Astrocyte of the cerebellum (primary cell): ENCODE data around the gene EXOC6B.

Source experiments
- DNase-seq: peaks from one replicate; pipeline ENCODE4 v3.0.0-alpha.2; 2011; ENCODE audit warnings: low read depth
- H3K4me3 ChIP-seq: 2 replicates; pipeline ENCODE4 v1.5.1; 2011; ENCODE audit warnings: mild to moderate bottlenecking, low read depth, low read length, moderate library complexity
- CTCF ChIP-seq: IDR thresholded peaks from 2 replicates; pipeline ENCODE4 v1.5.1; 2012; ENCODE audit warnings: low read length, low read depth, moderate library complexity, mild to moderate bottlenecking; ENCODE audit errors: missing control alignments
- in situ Hi-C: cut with HindIII; loops from 2 replicates; pipeline ENCODE4 v1.10.0; 2017; ENCODE audit warnings: low sequenced_read_pairs

The EXOC6B gene

DNA sequence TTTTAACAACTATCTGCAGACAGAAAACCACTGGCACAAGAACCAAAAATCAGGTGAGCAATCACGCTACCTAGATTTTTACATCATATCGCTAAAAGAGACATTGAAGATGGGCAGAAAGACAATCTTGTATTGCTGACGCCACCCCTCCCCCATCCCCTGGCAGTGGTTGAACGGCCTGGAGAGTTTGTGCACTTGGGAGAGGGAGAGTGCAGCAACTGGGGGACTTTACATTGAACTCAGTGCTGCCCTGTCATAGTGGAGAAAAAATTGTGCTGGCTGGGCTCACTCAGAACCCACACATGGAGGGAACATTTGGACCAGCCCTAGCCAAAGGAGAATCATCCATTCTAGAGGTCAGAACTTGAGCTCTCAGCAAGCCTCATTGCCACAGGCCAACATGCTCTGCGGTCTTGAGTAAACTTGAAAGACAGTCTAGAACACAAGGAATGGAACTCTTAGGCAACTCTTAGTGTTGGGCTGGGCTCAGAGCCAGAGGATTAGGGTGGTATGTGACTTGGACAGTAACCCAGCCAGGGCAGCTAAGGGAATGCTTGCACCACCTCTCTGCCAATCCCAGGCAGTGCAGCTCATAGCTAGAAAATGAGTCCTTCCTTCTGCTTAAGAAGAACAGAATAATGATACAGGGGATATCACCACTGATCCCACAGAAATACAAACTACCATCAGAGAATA, 458.2 kb downstream of the EXOC6B start:
- peak; percentile 19 for DNase-seq
- H3K4me3 ChIP-seq, result no peak overlapping the region
- in situ Hi-C loops, result no loop called here
- TF ChIP-seq CTCF, result no peak

GRCh38 chr2:72363406-72363805, 462.4 kb downstream of the EXOC6B start:
- in situ Hi-C loops, result no loop called here
- DNase-seq, result no peak

GRCh38 chr2:72362733-72363132, 463.1 kb downstream of the EXOC6B start:
- in situ Hi-C loops, result no loop called here
- no peak for DNase-seq
- no peak overlapping the region for H3K4me3 ChIP-seq
- no peak for TF ChIP-seq CTCF

More at GRCh38 chr2:72363406-72363805, 462.4 kb downstream of the EXOC6B start:
- H3K4me3 ChIP-seq, result no peak overlapping the region
- no peak for TF ChIP-seq CTCF

- no peak for TF ChIP-seq CTCF
- in situ Hi-C loops, result no loop called here
- no peak overlapping the region for H3K4me3 ChIP-seq
- DNase-seq, result no peak
These were observed 464.3 kb downstream of the EXOC6B start for GRCh38 chr2:72361521-72361920.

DNA sequence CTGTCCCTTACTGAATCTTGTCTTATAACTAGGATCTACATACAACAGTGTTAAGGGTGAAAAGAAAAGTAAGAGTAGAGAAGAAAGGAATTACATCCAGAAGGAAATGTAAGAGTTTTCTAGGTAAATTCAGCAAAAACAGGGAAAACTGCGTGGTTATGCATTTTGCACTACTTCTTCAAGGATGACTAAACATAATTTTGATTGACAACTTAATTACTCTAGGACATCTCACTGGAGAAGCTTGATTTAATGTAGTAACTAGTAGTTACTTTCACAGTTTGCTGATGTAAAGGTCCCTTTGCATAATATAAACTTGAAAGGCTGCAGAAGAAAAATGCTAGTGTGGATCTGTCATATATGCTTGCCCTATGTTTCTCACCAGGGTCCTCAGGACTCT, 464.8 kb downstream of the EXOC6B start:
- H3K4me3 ChIP-seq, result no peak overlapping the region
- TF ChIP-seq CTCF, result no peak
- in situ Hi-C loops, result no loop called here
- DNase-seq, result no peak

- DNase-seq, result no peak
- in situ Hi-C loops, result no loop called here
These were observed 475.0 kb downstream of the EXOC6B start for GRCh38 chr2:72350852-72351251.

More at GRCh38 chr2:72350852-72351251, 475.0 kb downstream of the EXOC6B start:
- TF ChIP-seq CTCF, result no peak
- H3K4me3 ChIP-seq, result no peak overlapping the region
